ENCODE measurements around the gene HEATR3. TPM values are rescaled to one million over a fixed set of nuclear protein-coding genes. Genes with fewer than 3 reads are reported as not detected.

Gene HEATR3
- total RNA-seq, 2 donors from 2014 or later = 18.1 to 26.9 TPM

- no peak for DNase-seq
- H3K9ac ChIP-seq (ENCODE audit: low read depth in 2 of 2, low read length in 2 of 2) = peak overlapping the region; percentile 80 to 95
- H3K4me1 ChIP-seq = no peaks in the 10 kb centered on the region
- no peaks in the 10 kb centered on the region for H3K36me3 ChIP-seq
- intact Hi-C loops (cut with DNase I) = loop anchor here (5.0 to 10.0 kb wide), 3 partner anchors 53 to 130 kb away; partner anchors contain the start of genes CNEP1R1 and HEATR3
- no peaks in the 10 kb centered on the region for H3K27me3 ChIP-seq
- H3K9me3 ChIP-seq = no peaks in the 10 kb centered on the region
- H3K27ac ChIP-seq = peak overlapping the region; percentile 77
- no peak for TF ChIP-seq CTCF (IDR thresholded peaks at IDR 0.05)
- peak overlapping the region; percentile 88 for H3K4me3 ChIP-seq
These were observed 88.7 kb downstream of the HEATR3 start for GRCh38 chr16:50154420-50154950.

GRCh38 chr16:50155925-50156324, 90.2 kb downstream of the HEATR3 start:
- DNase-seq = no peak
- no peaks in the 10 kb centered on the region for H3K27me3 ChIP-seq
- H3K9me3 ChIP-seq = no peaks in the 10 kb centered on the region
- H3K4me1 ChIP-seq = no peaks in the 10 kb centered on the region
- no peak overlapping the region for H3K9ac ChIP-seq (ENCODE audit: low read depth in 2 of 2, low read length in 2 of 2)
- intact Hi-C loops (cut with DNase I) = loop anchor here (10.0 kb wide), 1 partner anchor 131 kb away; the partner anchor contains the start of gene CNEP1R1
- no peak overlapping the region for H3K4me3 ChIP-seq
- no peaks in the 10 kb centered on the region for H3K36me3 ChIP-seq
- TF ChIP-seq CTCF (IDR thresholded peaks at IDR 0.05) = no peak
- no peak overlapping the region for H3K27ac ChIP-seq

Other genes starting within 250 kb of the HEATR3 start
- 1 to 10 TPM; 4.7 to 7.3 TPM for gene ZNF423, start 209.9 kb upstream of the HEATR3 start, total RNA-seq
- 10 to 100 TPM; 13.4 to 22.4 TPM for gene CNEP1R1, start 40.7 kb upstream of the HEATR3 start, total RNA-seq
- 10 to 100 TPM; 13.5 to 15.6 TPM for gene TENT4B, start 87.3 kb downstream of the HEATR3 start, total RNA-seq
- gene ADCY7, start 200.6 kb downstream of the HEATR3 start, total RNA-seq = 10 to 100 TPM; 15.8 to 19.2 TPM